ENCODE results near the gene CFAP410. TPM values are rescaled to one million over a fixed set of nuclear protein-coding genes. Genes with fewer than 3 reads are reported as not detected.

CFAP410 gene
- total RNA-seq, 1 donor from 2014 or later: 20.2 TPM

- DNase-seq (ENCODE audit: low spot score): peak; percentile 81
These were observed 38.8 kb downstream of the CFAP410 start for GRCh38 chr21:44300262-44300959.

DNA sequence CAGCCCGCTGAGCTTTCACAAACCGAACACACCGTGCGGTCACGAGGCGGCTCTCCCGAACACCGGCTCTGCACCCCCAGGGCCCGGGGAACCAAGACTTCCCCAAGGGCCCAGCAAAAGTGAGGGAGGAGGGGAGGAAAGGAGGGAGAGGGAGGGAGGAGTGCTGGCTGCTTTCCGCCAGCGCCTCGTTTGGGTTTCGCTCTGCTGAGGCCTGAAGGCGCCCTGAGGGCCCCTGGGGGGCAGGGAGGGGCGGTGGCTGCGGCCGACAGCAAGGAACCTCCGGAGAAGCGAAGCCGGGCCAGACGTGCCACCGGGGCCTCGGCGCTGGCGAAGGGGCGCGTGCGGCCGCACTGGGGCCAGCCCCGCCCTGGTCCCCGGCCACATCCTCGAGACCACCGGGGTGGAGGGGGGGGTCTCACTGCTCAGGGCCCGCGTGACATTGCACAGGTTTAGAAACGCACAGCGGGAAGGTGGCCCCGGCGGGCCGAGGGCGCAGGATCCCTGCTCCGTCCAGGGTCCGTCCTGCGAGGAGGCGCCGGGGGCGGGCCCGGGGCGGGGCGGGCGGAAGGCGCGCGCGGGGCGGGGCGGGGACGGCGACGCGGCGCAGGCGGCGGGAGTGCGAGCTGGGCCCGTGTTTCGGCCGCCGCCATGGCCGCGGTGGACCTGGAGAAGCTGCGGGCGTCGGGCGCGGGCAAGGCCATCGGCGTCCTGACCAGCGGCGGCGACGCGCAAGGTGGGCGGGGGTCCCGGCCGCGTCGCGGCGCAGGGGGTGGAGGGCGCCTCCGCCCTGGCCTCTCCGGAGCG is 39.5 kb downstream of the CFAP410 start, which contains the start of gene PFKL:
PFKL (plus strand) TSS at position 596 of the 804 bp plus-strand sequence; CDS start at position 649, 53 bp downstream.
- DNase-seq (ENCODE audit: low spot score): peak; percentile 76

DNA sequence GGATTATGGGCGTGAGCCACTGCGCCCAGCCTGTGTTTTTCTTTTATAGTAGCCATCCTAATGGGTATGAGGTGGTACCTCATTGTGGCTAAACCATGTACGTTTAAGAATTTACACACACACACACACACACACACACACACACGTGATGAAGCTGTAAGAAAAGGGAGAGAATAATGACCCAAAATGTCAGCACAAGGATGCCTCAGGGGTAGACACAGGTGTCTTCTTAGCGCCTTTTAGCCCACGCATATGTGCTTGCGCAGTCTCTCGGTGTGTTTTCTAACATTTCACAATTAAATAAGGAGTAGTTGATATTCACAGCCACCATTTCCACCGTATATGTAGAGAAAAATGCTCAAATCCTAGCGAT is 40.1 kb downstream of the CFAP410 start:
- no peak for DNase-seq (ENCODE audit: low spot score)

DNA sequence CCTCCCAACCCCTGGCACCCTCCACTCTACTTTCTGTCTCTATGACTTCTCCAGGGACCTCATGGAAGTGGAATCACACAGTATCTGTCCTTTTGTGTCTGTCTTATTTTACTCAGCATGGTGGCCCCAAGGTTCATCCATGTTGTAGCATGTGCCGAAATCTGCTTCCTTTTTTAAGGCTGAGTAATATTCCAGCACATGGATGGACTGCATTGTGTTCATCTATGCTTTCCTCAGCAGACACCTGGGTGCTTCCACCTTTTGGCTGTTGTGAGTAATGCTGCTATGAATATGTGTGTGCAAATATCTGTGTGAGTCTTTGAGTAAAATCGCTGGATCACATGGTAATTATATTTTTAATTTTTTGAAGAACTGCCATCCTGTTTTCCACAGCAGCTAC is 40.9 kb downstream of the CFAP410 start:
- no peak for DNase-seq (ENCODE audit: low spot score)

DNA sequence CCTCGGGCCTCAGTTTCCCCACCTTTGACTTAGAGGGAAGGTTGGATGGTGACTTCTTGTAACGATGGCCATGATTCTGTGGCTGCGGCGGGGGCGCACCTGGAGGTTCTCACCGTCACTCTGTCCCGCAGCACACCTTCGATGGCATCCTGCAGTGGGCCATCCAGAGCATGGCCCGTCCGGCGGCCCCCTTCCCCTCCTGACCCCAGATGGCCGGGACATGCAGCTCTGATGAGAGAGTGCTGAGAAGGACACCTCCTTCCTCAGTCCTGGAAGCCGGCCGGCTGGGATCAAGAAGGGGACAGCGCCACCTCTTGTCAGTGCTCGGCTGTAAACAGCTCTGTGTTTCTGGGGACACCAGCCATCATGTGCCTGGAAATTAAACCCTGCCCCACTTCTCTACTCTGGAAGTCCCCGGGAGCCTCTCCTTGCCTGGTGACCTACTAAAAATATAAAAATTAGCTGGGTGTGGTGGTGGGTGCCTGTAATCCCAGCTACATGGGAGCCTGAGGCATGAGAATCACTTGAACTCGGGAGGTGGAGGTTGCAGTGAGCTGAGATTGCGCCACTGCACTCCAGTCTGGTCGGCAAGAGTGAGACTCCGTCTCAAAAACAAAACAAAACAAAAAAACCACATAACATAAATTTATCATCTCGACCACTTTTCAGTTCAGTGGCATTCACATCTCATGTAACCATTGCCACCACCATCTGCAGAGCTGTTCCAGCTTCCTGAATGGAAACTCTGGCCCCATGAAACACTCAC is 41.5 kb downstream of the CFAP410 start:
- peak; percentile 88 for DNase-seq (ENCODE audit: low spot score)

- DNase-seq (ENCODE audit: low spot score): no peak
These were observed 42.3 kb downstream of the CFAP410 start for GRCh38 chr21:44296916-44297315.

- DNase-seq (ENCODE audit: low spot score): no peak
These were observed 43.1 kb downstream of the CFAP410 start for GRCh38 chr21:44296103-44296519.

DNA sequence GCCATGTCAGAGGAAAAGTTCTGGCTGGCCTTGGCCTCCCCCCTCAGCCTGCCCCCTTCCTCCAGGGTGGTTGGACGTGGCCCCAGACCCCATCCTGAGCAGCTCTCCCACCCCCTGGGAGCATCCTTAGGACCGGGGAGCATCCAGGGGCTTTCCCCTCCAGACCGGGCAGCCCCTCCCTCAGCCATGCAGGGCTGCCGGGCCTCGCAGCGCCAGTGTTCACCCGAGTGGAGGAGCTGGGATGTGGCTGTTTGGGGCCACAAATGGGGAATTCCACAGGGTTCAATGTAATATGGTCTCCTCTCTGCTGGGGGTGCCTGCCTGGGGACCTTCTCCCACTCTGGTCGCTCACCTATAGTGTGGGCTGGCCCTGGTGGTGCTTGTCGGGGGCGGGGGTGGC is 43.5 kb downstream of the CFAP410 start:
- no peak for DNase-seq (ENCODE audit: low spot score)

- no peak for DNase-seq (ENCODE audit: low spot score)
These were observed 44.0 kb downstream of the CFAP410 start for GRCh38 chr21:44295163-44295573.

DNA sequence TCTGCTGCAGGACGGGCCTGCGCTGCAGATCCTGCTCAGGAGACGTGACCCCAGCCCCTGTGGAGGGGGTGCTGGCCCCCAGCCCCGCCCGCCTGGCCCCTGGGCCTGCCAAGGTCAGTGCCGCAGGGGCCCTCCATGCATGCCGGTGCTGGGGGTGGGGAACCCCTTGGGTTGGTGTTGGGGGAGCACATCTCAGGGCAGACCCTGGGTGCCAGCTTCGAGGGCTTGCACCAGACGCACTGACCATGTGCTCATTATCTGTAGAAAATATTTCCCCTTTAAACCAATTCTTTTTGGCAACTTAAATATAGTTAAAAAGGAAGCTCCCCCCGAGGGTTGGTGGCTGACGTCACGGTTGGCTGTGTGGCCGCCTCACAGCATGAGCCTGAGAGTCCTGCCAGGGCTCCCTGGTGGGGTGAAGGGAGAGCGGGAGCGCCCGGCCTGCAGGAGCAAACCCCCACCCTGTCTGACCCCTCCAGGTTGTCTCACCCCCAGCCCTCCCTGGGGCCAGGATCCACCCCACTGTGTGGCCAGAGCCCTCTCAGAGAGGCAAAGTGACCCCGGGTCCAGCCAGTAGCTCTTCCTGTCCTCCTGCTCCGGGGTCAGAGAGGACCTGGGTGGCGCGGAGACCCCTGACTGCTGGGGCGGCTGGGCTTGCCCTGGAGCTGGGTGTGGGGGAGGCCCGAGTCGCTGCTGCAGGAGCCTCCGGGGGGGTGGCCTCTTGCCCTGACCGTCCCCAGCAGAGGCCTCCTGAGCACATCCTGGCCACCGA is 44.6 kb downstream of the CFAP410 start:
- peak; percentile 69 for DNase-seq (ENCODE audit: low spot score)

DNA sequence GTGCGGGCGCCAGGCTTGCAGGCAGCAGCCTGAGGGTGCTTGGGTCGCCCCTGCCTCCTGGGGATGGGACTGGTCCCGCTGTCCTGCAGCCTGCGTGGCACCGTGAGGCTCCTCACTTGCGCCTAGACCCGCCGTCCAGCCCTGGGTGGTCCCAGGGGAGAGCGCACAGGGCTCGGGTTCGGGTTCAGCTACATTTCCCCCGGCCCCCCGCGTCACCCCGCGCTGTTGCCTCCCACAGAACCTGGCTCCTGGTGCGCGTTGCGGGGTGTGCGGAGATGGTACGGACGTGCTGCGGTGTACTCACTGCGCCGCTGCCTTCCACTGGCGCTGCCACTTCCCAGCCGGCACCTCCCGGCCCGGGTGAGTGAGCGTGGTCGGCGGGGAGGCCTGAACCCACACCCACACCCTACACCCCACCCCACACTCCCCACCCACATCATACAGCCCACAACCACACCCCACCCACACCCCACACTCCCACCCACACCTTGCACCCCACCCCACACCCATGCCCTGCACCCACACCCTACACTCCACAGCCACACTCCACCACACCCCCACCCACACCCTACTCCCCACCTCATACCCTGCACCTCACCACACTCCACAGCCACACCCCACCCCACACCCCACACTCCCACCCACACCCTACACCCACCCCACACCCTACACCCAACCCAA is 45.5 kb downstream of the CFAP410 start:
- DNase-seq (ENCODE audit: low spot score): no peak

- no peak for DNase-seq (ENCODE audit: low spot score)
These were observed 46.4 kb downstream of the CFAP410 start for GRCh38 chr21:44292812-44293195.

GRCh38 chr21:44291936-44292811 is 47.0 kb downstream of the CFAP410 start:
- no peak for DNase-seq (ENCODE audit: low spot score)

DNA sequence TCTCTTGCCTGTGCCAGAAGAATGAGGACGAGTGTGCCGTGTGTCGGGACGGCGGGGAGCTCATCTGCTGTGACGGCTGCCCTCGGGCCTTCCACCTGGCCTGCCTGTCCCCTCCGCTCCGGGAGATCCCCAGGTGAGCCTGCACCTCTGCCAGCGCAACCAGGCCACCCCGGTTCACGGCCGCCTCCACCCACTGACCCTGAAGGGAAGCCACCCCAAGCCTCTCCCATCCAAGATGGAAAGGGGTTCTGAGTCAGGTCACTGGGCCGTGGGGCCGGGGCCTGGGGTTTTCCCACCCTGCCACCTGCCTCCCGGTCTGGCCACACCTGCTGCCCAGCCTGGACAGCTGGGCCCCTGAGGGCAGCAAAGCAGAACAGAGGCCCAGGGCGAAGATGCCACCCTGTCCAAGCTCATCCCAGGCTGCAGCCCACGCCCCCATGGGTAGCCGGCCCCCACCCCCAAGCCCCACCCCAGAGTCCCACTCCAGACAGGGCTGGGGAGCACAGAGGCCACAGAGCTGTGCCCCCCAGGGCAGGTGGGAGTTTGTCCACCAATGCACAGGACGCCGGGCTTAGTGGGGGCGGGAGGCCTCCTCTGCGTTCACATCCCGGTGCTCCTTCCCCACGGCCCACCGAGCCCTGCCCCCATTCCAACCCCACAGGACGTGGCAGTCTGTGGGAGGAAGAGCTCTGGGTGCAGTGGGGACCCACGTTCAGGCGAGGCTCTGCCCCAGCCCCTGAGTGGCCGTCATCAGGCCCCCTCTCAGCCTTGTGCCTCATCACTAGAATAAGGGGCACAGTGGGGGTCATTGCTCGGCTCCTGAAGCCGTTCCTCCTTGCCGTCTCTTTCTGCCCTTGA is 47.9 kb downstream of the CFAP410 start:
- no peak for DNase-seq (ENCODE audit: low spot score)

DNA sequence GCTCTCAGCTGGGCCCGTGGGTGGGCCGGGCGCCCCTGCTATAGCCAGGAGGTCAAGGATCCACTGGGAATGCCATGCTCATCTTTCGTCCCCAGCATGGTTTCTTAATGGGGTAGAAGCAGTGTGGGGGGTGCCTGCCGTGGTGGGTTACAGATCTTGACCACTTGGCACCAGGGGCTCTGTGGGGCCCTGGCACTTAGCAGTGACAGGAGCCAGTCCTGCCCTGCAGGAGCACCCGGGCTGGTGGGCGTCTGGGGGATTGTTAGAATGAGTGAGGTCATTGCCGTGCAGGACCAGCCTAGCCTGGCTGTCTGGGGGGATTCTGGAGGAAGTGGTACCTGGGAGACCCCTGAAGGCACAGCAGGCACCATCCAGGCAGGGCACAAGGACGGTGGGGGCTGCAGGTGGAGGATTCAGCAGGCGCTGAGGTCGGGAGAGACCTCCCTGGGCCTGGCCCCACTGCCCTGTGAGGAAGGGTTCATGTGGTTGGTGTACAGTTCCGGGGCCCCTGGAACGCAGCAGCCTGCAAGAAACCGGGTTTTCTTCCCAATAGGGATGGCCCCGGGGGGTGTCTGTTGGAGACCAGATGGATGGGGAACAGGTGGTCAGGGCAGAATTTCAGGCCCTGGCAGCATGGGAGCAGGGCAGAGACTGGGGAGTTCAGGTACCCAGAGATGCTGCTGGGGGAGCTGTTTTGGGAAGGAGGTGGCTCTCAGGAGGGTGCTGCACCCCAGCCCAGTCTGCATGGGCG is 48.7 kb downstream of the CFAP410 start:
- no peak for DNase-seq (ENCODE audit: low spot score)

- DNase-seq (ENCODE audit: low spot score): no peak
These were observed 49.7 kb downstream of the CFAP410 start for GRCh38 chr21:44289381-44290010.

DNA sequence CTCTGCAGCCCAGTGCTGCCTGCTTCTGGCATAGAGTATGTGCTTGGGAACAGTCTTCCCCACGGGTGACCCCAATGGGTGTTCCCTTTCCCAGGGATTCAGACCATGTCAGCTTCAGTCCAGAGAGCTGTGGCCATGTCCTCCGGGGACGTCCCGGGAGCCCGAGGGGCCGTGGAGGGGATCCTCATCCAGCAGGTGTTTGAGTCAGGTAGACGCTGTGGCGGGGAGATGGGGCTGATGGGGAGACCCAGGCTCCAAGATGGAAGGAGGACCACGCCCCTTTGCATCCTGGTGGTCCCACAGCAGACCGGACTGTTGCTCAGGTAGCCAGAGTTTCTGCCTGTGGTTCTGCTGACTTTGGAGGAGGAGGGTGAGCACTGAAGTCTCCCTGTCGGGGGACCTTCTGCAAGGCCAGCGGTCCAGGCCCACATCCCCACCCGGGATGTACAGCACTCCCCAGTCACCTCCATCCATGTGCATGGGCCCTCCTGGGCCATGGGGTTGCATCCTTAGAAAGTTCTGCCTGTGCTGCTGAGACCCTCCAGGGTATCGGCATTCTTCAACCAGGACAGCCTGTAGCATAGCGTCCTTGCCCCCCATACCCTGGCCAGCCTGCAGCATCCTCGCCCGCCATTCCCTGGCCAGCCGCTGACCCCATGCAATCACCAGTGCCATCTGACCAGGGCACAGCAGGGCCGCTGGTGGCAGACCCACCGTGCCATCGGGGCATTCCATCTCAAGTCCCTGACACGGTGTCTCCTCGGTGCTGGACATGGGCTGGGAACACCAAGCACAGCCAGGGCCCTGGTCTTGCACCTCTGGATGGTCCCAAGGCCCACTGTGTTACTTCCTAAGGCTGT is 50.7 kb downstream of the CFAP410 start:
- DNase-seq (ENCODE audit: low spot score): no peak

Data from ureter (tissue), 1 donor.